Activated T-cell treated with anti-CD3 and anti-CD28 coated beads, Interleukin-2, amount 50 U/mL, for 48 hours (primary cell): Measurements from ENCODE around the gene KIF21B.
"Not testable (repeated sequence)": the region's sequence is repeated elsewhere in the genome, so short reads cannot be mapped to it uniquely, and the experiment has no call there.

Experiments used
- DNase-seq, 2 experiments: peaks; one replicate each; pipeline ENCODE4 v3.0.0-alpha.2; 2020

KIF21B gene

DNA sequence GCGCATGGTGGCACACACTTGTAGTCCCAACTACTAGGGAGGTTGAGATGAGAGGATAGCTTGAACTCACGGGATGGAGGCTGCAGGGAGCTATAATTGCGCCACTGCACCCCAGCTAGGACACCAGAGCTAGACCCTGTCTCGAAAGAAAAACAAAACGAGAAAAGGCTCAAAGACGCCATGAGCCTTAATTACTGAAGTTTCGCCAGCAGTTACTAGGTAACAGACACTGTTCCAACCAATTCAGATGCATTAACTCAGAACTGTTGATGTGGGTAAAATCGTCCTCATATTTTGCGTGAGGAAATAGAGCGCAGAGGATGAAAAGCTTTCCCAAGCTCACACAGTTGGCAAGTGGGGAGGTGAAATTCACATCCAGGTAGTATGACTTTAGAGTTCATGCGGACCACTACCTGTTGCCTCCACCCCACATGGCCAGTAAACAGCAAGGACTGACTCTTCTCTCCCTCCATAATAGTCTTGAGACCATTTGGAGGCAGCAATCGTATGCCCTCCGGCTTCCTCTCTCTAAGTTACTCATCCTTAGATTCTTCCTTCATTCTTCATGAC is 88.8 kb downstream of the KIF21B start:
- no peak for DNase-seq

DNA sequence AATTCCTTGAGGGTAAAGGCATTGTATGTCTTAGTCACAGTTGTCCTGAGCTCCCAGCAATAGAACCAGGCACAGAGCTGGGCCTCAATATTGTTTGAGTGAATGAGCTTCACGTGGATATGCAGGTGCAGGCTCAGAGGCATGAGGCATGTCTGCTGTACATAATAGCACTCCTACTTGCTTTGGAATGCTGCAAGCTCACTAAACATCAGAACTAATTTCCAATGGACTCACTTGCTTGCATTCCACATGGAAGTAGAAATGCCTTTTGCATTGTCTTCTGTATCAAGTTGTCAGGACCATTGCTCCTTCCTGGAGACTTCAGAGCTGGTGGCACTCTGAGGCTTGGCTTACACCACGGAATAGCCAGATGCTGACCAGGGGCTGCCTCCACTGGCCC is 91.7 kb downstream of the KIF21B start:
- no peak for DNase-seq

DNA sequence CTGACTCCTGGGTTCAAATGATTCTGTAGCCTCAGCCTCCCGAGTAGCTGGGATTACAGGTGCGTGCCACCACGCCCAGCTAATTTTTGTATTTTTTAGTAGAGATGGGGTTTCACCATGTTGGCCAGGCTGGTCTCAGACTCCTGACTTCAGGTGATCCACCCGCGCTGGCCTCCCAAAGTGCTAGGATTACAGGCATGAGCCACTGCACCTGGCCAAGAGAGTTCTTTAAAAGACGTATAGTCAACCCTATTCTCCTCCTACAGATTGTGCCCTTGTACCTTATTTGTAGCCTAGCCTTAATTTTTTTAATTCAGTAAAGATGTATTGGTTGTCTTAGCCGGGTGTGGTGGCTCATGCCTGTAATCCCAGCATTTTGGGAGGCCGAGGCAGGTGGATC is 93.2 kb downstream of the KIF21B start:
- DNase-seq, result not testable (repeated sequence)

DNA sequence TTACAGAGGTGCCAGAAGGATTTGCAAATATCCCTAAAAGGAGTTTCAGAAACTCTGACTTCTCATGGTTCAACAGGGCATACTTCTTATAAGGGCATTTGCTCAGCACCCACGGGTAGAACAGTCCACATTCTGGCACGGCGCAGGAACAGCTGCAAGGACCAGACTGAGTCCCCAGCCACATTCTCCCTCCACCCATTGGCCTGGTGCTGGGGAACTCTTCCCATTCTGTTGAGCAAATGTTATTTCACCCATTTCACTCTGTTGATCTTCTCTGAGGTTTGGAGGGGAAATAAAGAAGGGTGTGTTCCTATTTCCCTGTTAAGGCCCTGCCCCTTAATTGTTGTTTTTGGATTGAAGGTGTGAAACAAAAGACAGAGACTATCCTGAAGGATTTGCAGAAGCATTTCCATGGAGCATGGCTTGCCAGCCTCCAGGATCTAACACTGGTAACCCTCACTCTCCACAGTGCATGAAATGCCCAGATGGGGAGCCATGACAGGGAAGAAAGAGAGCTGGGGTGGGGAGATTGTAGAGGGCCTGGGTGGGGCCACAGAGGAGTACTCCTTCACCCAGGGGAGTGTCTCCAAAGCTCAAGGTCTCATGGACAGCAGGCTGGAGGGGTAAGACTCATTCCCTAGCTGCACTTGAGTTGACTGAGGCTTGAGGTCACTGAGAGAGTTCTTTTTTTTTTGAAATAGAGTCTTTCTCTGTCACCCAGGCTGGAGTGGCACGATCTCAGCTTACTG is 93.8 kb downstream of the KIF21B start:
- DNase-seq, result no peak

DNA sequence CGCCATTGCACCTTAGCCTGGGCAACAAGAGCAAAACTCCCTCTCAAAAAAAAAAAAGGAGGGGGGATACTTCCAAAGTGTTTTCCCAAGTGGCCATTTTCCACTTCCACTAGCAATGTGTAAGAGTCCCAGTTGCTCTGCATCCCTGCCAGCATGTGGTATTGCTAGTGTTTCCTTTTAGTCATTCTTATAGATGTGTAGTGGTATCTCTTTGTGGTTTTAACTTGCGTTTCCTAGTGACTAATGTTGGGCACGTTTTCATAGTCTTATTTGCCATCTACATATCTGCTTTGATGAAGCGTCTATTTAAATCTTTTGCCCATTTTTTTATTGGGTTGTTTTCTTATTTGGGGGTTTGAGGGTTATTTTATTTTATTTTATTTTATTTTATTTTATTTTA is 97.7 kb downstream of the KIF21B start:
- DNase-seq, result no peak

DNA sequence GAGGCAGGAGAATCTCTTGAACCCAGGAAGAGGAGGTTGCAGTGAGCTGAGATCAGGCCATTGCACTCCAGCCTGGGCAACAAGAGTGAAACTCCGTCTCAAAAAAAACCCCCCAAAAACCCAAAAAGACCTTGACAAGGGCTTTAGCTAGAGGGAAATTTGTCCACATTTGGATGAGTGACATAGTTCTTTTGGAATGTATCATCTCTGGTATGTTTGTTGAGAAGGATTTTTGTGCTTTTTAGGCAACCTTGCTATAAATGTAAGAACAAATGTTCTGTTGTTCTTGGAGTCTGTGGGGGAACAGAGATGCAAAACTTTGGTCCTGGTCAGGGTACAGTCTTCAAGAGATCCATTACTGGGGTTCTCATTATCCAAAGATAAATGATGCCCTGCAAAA is 99.9 kb downstream of the KIF21B start:
- no peak for DNase-seq

DNA sequence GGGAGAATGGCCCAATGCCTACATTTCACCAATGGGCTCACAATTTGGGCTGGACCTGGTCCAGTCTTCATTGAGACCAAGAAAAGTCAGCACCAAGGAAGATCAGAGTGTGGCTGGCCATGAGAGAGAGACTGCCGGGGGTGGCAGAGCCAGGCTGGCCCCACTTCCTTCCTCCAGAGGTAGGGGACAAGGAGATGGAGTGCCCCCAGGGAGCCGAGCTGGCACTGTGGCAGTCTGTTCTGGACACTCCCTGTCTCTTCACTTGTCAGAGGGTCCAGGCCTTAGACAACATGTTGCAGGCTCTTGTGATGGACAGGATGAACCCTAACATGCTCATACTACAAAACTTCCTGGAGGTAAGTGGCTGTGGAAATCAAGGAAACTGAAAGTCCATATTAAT is 101.1 kb downstream of the KIF21B start:
- peak in 1 of 2 experiments; percentile 15 for DNase-seq

DNA sequence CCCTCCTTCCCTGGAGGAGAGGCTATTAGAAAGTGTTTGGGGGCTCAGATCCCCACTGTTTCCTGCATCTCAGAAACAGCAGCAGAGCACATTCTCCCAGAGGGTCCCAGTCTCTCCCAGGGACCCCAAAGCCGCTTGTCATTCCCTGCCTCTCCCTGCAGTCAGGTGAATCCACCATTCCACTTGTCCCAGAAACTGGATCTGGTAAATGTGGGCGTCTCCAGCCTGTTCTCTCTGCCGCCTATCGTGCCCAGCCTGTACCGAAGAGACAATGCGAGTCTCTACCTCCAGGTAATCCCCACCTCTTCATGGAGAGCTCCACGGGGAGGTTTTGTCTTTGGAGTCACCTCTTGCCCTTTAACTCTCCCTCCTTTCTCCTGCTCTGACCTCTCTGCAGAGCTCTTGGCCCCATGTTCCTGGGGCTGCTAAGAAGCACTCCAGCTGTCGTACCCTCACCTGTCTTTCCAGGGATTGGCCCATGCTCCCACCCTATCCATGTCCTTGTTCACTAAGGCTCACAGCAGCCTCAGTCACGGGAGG is 101.9 kb downstream of the KIF21B start:
- peak in 1 of 2 experiments; percentile 3 for DNase-seq
